ENCODE measurements around the gene SLIT1.

Gene SLIT1

GRCh38 chr10:97199152-97199551 lies 13.4 kb upstream of the SLIT1 start:
- no peak for DNase-seq

- no peak for DNase-seq
Observed at GRCh38 chr10:97197030-97197500, 11.3 kb upstream of the SLIT1 start.

- DNase-seq: peak; percentile 62
Observed at GRCh38 chr10:97196223-97197029, 10.7 kb upstream of the SLIT1 start.

GRCh38 chr10:97195706-97196222 lies 10.0 kb upstream of the SLIT1 start:
- DNase-seq: no peak

- DNase-seq: no peak
Observed at GRCh38 chr10:97192952-97193435, 7.2 kb upstream of the SLIT1 start.

GRCh38 chr10:97190450-97190849 lies 4.7 kb upstream of the SLIT1 start:
- no peak for DNase-seq

GRCh38 chr10:97188261-97188711 lies 2.5 kb upstream of the SLIT1 start:
- no peak for DNase-seq

- DNase-seq: no peak
Observed at GRCh38 chr10:97186911-97187310, 1.2 kb upstream of the SLIT1 start.

- no peak for DNase-seq
Observed at GRCh38 chr10:97184971-97185325, 811 bp downstream of the SLIT1 start.

GRCh38 chr10:97183314-97183713 lies 2.4 kb downstream of the SLIT1 start:
- DNase-seq: no peak

- DNase-seq: no peak
Observed at GRCh38 chr10:97182288-97182990, 3.3 kb downstream of the SLIT1 start.

- no peak for DNase-seq
Observed at GRCh38 chr10:97180986-97181385, 4.8 kb downstream of the SLIT1 start.

GRCh38 chr10:97180363-97180755 lies 5.4 kb downstream of the SLIT1 start:
- no peak for DNase-seq

- no peak for DNase-seq
Observed at GRCh38 chr10:97179731-97180362, 5.9 kb downstream of the SLIT1 start.

GRCh38 chr10:97179311-97179710 lies 6.4 kb downstream of the SLIT1 start:
- no peak for DNase-seq

- no peak for DNase-seq
Observed at GRCh38 chr10:97178074-97178473, 7.7 kb downstream of the SLIT1 start.

- DNase-seq: no peak
Observed at GRCh38 chr10:97176226-97176625, 9.5 kb downstream of the SLIT1 start.

GRCh38 chr10:97175586-97175985 lies 10.2 kb downstream of the SLIT1 start:
- DNase-seq: no peak

GRCh38 chr10:97174941-97175340 lies 10.8 kb downstream of the SLIT1 start:
- DNase-seq: no peak

GRCh38 chr10:97174276-97174775 lies 11.4 kb downstream of the SLIT1 start:
- DNase-seq: no peak

GRCh38 chr10:97173036-97173435 lies 12.7 kb downstream of the SLIT1 start:
- no peak for DNase-seq

GRCh38 chr10:97171001-97171400 lies 14.8 kb downstream of the SLIT1 start:
- no peak for DNase-seq
